WI38 (cell line): ENCODE results near the gene CNIH3.
"Not testable (repeated sequence)": the region's sequence is repeated elsewhere in the genome, so short reads cannot be mapped to it uniquely, and the experiment has no call there.

Experiments used
- H3K4me3 ChIP-seq: 2 replicates; pipeline ENCODE4 v1.5.1; 2011; ENCODE audit warnings: low read depth, mild to moderate bottlenecking, control low read depth, low read length
- CTCF ChIP-seq: IDR thresholded peaks from 2 replicates; pipeline ENCODE4 v1.5.1; 2012; ENCODE audit warnings: low read depth, mild to moderate bottlenecking, control low read depth, low read length

The CNIH3 gene

GRCh38 chr1:224615861-224616755, at the start of gene CNIH3:
Gene CNIH3 (plus strand): TSS chr1:224616317. CDS start chr1:224617175, 858 bp downstream.
- peak within 1 kb of the TSS; percentile 72 for H3K4me3 ChIP-seq
- TF ChIP-seq CTCF, result no peak

- not testable (repeated sequence) for H3K4me3 ChIP-seq
Measured at GRCh38 chr1:224566492-224566891, 49.6 kb upstream of the CNIH3 start.

- TF ChIP-seq CTCF, result no peak
- H3K4me3 ChIP-seq, result no peak overlapping the region
Measured at GRCh38 chr1:224569276-224569675, 46.8 kb upstream of the CNIH3 start.

- not testable (repeated sequence) for H3K4me3 ChIP-seq
Measured at GRCh38 chr1:224571975-224572374, 44.1 kb upstream of the CNIH3 start.

GRCh38 chr1:224579526-224579925, 36.6 kb upstream of the CNIH3 start:
- TF ChIP-seq CTCF, result no peak
- no peak overlapping the region for H3K4me3 ChIP-seq

- no peak overlapping the region for H3K4me3 ChIP-seq
Measured at GRCh38 chr1:224580006-224580405, 36.1 kb upstream of the CNIH3 start.

GRCh38 chr1:224582041-224582440, 34.1 kb upstream of the CNIH3 start:
- TF ChIP-seq CTCF, result no peak
- H3K4me3 ChIP-seq, result no peak overlapping the region

More at GRCh38 chr1:224580006-224580405, 36.1 kb upstream of the CNIH3 start:
- no peak for TF ChIP-seq CTCF

- H3K4me3 ChIP-seq, result no peak overlapping the region
- no peak for TF ChIP-seq CTCF
Measured at GRCh38 chr1:224583774-224584173, 32.3 kb upstream of the CNIH3 start.
